NB4 (cell line): ENCODE results near the gene TMEM220.

Experiments
- CTCF ChIP-seq: IDR thresholded peaks from one replicate; pipeline ENCODE4 v1.5.1; 2012; ENCODE audit warnings: low read depth, low read length
- MYC ChIP-seq: IDR thresholded peaks from 2 replicates; pipeline ENCODE4 v1.6.1; 2011; ENCODE audit warnings: low read depth, low read length
- POLR2A ChIP-seq: IDR thresholded peaks from 2 replicates; pipeline ENCODE4 v1.6.1; 2011; ENCODE audit warnings: mild to moderate bottlenecking; ENCODE audit not compliant: insufficient read length; ENCODE audit errors: extremely low read depth

- no peak for TF ChIP-seq MYC
- TF ChIP-seq POLR2A = no peak
- no peak for TF ChIP-seq CTCF
Observed at GRCh38 chr17:10666906-10667305, 62.9 kb downstream of the TMEM220 start.
